Measurements from ENCODE around the gene CARHSP1.

DNA sequence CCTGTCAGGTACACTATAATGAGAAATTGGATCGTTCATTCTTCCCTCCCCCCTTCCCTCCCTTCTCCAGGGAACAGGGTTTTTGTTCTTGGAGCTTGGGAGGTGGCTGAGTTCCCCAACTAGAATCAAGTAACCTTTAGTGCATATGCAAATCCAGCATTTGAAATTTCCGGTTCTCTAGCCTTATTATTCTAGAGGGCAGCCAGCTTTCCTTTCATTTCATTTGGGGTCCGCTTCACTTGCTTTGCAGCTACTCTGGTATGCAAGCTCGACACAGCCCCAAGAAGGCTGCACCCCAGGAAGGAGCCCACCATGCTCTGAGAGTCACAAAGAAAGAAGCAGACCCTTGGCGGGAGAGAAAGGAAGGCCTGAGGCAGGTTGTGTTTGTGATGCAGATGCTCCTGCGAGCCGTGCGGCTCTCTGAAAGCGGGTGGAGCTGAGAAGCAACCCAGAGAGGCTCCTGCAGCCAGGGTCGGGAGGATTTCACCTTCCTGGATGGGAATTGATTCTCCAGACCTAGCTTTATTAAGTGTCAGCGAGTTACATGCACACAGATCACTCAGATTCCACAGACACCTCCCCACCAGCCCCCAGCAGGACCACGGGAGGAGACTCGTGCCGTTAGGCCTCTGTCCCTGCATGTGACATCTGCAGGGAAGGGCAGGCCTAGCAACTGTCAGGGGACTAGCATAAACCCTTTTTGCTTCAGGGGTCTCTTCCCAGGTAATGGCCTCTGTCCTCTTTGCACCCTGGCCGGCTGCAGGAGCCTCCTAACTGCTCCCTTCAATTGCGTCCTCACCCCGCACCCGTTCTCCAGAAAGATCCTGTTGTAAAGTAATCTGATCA lies 36.7 kb downstream of the CARHSP1 start:
- TF ChIP-seq RFX5 (IDR thresholded peaks at IDR 0.05; ENCODE audit: low read depth, low read length), result no peak
- no peak for TF ChIP-seq NFIX (CRISPR knock-in tag; IDR thresholded peaks at IDR 0.05; ENCODE audit: low read depth)
- no peak for TF ChIP-seq SIRT6 (IDR thresholded peaks at IDR 0.05; ENCODE audit: low read depth, low read length)
- TF ChIP-seq, protein P1, sequence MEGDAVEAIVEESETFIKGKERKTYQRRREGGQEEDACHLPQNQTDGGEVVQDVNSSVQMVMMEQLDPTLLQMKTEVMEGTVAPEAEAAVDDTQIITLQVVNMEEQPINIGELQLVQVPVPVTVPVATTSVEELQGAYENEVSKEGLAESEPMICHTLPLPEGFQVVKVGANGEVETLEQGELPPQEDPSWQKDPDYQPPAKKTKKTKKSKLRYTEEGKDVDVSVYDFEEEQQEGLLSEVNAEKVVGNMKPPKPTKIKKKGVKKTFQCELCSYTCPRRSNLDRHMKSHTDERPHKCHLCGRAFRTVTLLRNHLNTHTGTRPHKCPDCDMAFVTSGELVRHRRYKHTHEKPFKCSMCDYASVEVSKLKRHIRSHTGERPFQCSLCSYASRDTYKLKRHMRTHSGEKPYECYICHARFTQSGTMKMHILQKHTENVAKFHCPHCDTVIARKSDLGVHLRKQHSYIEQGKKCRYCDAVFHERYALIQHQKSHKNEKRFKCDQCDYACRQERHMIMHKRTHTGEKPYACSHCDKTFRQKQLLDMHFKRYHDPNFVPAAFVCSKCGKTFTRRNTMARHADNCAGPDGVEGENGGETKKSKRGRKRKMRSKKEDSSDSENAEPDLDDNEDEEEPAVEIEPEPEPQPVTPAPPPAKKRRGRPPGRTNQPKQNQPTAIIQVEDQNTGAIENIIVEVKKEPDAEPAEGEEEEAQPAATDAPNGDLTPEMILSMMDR (IDR thresholded peaks at IDR 0.05 in 2 of 3, conservative IDR thresholded peaks at IDR 0.05 in 1 of 3; ENCODE audit: insufficient read depth in 2 of 3, low read depth in 1 of 3, low read length in 3 of 3), result no peak

Measured in K562 (cell line).